Measurements from ENCODE around the gene DPP10.

DPP10 gene

GRCh38 chr2:115739574-115739973, 1297.1 kb downstream of the DPP10 start:
- no peak for DNase-seq (ENCODE audit: low read depth)

GRCh38 chr2:115746151-115746550, 1303.7 kb downstream of the DPP10 start:
- no peak for DNase-seq (ENCODE audit: low read depth)

GRCh38 chr2:115757286-115757685, 1314.8 kb downstream of the DPP10 start:
- DNase-seq (ENCODE audit: low read depth): no peak

- DNase-seq (ENCODE audit: low read depth): no peak
These were observed 1321.2 kb downstream of the DPP10 start for GRCh38 chr2:115763601-115764000.

- no peak for DNase-seq (ENCODE audit: low read depth)
These were observed 1329.1 kb downstream of the DPP10 start for GRCh38 chr2:115771516-115771915.

GRCh38 chr2:115774361-115774760, 1331.9 kb downstream of the DPP10 start:
- DNase-seq (ENCODE audit: low read depth): no peak

GRCh38 chr2:115779085-115779632, 1336.7 kb downstream of the DPP10 start:
- DNase-seq (ENCODE audit: low read depth): no peak

GRCh38 chr2:115782286-115782685, 1339.8 kb downstream of the DPP10 start:
- no peak for DNase-seq (ENCODE audit: low read depth)

- no peak for DNase-seq (ENCODE audit: low read depth)
These were observed 1353.6 kb downstream of the DPP10 start for GRCh38 chr2:115796078-115796477.

GRCh38 chr2:115807276-115807675, 1364.8 kb downstream of the DPP10 start:
- no peak for DNase-seq (ENCODE audit: low read depth)

- no peak for DNase-seq (ENCODE audit: low read depth)
These were observed 1383.5 kb downstream of the DPP10 start for GRCh38 chr2:115825912-115826311.

GRCh38 chr2:115833196-115833595, 1390.8 kb downstream of the DPP10 start:
- DNase-seq (ENCODE audit: low read depth): no peak

- DNase-seq (ENCODE audit: low read depth): no peak
These were observed 1396.1 kb downstream of the DPP10 start for GRCh38 chr2:115838539-115838938.

GRCh38 chr2:115842306-115842705, 1399.9 kb downstream of the DPP10 start:
- no peak for DNase-seq (ENCODE audit: low read depth)

GRCh38 chr2:115848192-115848591, 1405.8 kb downstream of the DPP10 start:
- no peak for DNase-seq (ENCODE audit: low read depth)

- DNase-seq (ENCODE audit: low read depth): no peak
These were observed 1424.6 kb downstream of the DPP10 start for GRCh38 chr2:115867024-115867423.

- DNase-seq (ENCODE audit: low read depth): no peak
These were observed 1432.0 kb downstream of the DPP10 start for GRCh38 chr2:115874427-115874826.

GRCh38 chr2:115880558-115880957, 1438.1 kb downstream of the DPP10 start:
- DNase-seq (ENCODE audit: low read depth): no peak

GRCh38 chr2:115887209-115887776, 1444.9 kb downstream of the DPP10 start:
- no peak for DNase-seq (ENCODE audit: low read depth)

Measured in EH (cell line).